ENCODE data around the gene CPN2. TPM values are rescaled to one million over a fixed set of nuclear protein-coding genes. Genes with fewer than 3 reads are reported as not detected.

CPN2 gene
- total RNA-seq, 1 experiment from 2014 or later = 0.08 TPM

DNA sequence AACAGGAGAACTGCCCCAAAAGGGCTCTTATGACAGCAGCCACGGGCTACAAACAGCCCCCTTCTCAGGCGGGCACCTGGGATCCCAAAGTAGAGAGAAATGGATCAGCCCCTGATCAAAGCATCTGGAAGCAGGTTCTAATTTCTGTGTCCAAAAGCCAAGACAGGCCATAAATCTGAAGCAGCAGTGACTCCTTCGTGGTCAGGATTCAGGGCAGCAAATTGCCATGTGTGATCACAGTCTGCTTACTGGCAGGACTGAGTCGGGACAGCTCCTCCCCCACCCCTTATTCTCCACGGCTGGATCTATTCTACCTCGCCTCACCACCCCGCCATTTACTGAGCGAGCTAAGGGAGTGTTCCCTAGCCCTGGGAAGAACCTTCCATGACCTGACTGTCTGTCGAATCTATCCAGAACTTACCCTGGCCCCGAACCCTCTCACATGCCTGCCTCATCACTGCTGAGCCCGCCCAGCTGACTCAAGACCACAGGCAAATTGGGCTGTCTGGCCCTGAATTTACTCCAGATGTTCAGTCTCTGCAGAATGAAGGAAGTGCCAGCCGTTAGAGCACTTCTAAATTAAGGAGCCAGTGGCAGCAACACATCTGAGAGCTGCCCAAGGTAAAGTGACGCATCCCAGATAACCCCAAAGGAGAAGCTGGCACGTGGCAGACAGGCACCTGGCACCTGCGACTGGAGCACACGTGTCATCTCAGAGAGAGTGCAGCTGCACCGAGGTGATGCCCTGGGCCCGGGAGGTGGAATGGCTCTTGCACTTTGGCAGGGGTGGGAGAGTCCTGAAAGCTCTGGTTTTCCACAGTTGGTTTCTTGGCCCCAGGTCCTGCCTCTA is 17.1 kb upstream of the CPN2 start:
- no peaks in the 10 kb centered on the region for H3K9me3 ChIP-seq (ENCODE audit: control insufficient read depth, insufficient read depth, low read depth, low read length)
- H3K27me3 ChIP-seq (ENCODE audit: control insufficient read depth, insufficient read depth, low read length) = 0 out of 2 replicates have a peak, but pooled peaks cover 3% of the 10 kb centered on the region

DNA sequence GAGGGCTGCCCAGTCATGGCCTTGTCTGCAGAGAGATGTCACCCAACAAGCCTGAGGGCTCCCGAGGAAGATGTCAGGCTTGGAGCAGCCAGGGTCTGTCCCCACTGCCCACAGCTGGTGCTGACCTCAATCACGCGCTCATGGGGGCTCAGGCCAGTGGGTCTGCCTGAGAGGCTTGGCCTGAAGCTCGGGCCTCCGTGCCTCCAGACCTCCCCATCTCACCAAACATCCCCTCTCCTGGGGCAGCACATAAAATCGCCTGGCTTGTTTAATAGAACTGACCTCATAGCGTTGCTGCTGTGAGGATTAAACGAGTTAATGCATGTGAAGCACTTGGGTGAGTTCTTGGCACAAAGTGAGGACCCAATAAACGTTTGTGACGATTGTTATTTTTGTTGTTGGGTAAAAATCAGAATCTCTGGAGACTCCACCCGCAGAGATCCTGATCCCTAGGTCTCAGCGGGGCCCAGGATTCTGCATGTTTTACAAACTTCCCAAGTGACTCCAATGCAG is 14.9 kb upstream of the CPN2 start:
- ATAC-seq (no peak), DNase-seq (ENCODE audit: low read depth, low spot score) (no peak)
- ChIA-PET CTCF (no interaction called here), POLR2A (no interaction called here)
- TF ChIP-seq SIN3A (IDR thresholded peaks at IDR 0.05; ENCODE audit: borderline replicate concordance, insufficient read depth, low read depth, low read length) (no peak), POLR2AphosphoS5 (IDR thresholded peaks at IDR 0.05; ENCODE audit: low read depth, low read length) (no peak), TCF7L2 (IDR thresholded peaks at IDR 0.05; ENCODE audit: low read depth, low read length) (no peak)
- TF ChIP-seq, protein P1, sequence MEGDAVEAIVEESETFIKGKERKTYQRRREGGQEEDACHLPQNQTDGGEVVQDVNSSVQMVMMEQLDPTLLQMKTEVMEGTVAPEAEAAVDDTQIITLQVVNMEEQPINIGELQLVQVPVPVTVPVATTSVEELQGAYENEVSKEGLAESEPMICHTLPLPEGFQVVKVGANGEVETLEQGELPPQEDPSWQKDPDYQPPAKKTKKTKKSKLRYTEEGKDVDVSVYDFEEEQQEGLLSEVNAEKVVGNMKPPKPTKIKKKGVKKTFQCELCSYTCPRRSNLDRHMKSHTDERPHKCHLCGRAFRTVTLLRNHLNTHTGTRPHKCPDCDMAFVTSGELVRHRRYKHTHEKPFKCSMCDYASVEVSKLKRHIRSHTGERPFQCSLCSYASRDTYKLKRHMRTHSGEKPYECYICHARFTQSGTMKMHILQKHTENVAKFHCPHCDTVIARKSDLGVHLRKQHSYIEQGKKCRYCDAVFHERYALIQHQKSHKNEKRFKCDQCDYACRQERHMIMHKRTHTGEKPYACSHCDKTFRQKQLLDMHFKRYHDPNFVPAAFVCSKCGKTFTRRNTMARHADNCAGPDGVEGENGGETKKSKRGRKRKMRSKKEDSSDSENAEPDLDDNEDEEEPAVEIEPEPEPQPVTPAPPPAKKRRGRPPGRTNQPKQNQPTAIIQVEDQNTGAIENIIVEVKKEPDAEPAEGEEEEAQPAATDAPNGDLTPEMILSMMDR (IDR thresholded peaks at IDR 0.05) = no peak
- TF ChIP-seq, protein P2, sequence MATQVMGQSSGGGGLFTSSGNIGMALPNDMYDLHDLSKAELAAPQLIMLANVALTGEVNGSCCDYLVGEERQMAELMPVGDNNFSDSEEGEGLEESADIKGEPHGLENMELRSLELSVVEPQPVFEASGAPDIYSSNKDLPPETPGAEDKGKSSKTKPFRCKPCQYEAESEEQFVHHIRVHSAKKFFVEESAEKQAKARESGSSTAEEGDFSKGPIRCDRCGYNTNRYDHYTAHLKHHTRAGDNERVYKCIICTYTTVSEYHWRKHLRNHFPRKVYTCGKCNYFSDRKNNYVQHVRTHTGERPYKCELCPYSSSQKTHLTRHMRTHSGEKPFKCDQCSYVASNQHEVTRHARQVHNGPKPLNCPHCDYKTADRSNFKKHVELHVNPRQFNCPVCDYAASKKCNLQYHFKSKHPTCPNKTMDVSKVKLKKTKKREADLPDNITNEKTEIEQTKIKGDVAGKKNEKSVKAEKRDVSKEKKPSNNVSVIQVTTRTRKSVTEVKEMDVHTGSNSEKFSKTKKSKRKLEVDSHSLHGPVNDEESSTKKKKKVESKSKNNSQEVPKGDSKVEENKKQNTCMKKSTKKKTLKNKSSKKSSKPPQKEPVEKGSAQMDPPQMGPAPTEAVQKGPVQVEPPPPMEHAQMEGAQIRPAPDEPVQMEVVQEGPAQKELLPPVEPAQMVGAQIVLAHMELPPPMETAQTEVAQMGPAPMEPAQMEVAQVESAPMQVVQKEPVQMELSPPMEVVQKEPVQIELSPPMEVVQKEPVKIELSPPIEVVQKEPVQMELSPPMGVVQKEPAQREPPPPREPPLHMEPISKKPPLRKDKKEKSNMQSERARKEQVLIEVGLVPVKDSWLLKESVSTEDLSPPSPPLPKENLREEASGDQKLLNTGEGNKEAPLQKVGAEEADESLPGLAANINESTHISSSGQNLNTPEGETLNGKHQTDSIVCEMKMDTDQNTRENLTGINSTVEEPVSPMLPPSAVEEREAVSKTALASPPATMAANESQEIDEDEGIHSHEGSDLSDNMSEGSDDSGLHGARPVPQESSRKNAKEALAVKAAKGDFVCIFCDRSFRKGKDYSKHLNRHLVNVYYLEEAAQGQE (IDR thresholded peaks at IDR 0.05; ENCODE audit: insufficient read depth in 1 of 2, low read depth in 2 of 2, low read length in 1 of 2) = no peak
- intact Hi-C loops (cut with micrococcal nuclease; ENCODE audit: unreplicated experiment) = no loop called here
- no peaks in the 10 kb centered on the region for H3K9me3 ChIP-seq (ENCODE audit: control insufficient read depth, insufficient read depth, low read depth, low read length)
- peaks cover 11% of the 10 kb centered on the region for H3K4me1 ChIP-seq (ENCODE audit: control insufficient read depth, insufficient read depth, low read length)
- H3K36me3 ChIP-seq (ENCODE audit: control insufficient read depth, insufficient read depth, low read length) = no peaks in the 10 kb centered on the region
- 0 out of 2 replicates have a peak, but pooled peaks cover 3% of the 10 kb centered on the region for H3K27me3 ChIP-seq (ENCODE audit: control insufficient read depth, insufficient read depth, low read length)
- BruUV-seq (replicated peaks) = no TSS peak
- in situ Hi-C loops (cut with HindIII; ENCODE audit: low pct_unique_long_range_greater_than_20kb, low sequenced_read_pairs) = no loop called here
- no peak overlapping the region for H3K4me3 ChIP-seq (ENCODE audit: low read depth in 2 of 2, low read length in 2 of 2)
- H3K27ac ChIP-seq (ENCODE audit: low read length) = no peak overlapping the region

More for the DNA sequence above, 17.1 kb upstream of the CPN2 start:
- TF ChIP-seq POLR2AphosphoS5 (IDR thresholded peaks at IDR 0.05; ENCODE audit: low read depth, low read length) (no peak), SIN3A (IDR thresholded peaks at IDR 0.05; ENCODE audit: borderline replicate concordance, insufficient read depth, low read depth, low read length) (no peak), TCF7L2 (IDR thresholded peaks at IDR 0.05; ENCODE audit: low read depth, low read length) (no peak)
- TF ChIP-seq, protein P2 (IDR thresholded peaks at IDR 0.05; ENCODE audit: insufficient read depth in 1 of 2, low read depth in 2 of 2, low read length in 1 of 2) = no peak
- TF ChIP-seq, protein P1 (IDR thresholded peaks at IDR 0.05) = no peak
- DNase-seq (ENCODE audit: low read depth, low spot score) (no peak), ATAC-seq (no peak)
- ChIA-PET CTCF (no interaction called here), POLR2A (no interaction called here)
- in situ Hi-C loops (cut with HindIII; ENCODE audit: low pct_unique_long_range_greater_than_20kb, low sequenced_read_pairs) (no loop called here), intact Hi-C loops (cut with micrococcal nuclease; ENCODE audit: unreplicated experiment) (no loop called here)
- no TSS peak for BruUV-seq (replicated peaks)
- H3K4me3 ChIP-seq (ENCODE audit: low read depth in 2 of 2, low read length in 2 of 2) = no peak overlapping the region
- no peaks in the 10 kb centered on the region for H3K36me3 ChIP-seq (ENCODE audit: control insufficient read depth, insufficient read depth, low read length)
- H3K4me1 ChIP-seq (ENCODE audit: control insufficient read depth, insufficient read depth, low read length) = peaks cover 11% of the 10 kb centered on the region
- no peak overlapping the region for H3K27ac ChIP-seq (ENCODE audit: low read length)

All from Panc1 (cell line).